NT2/D1 (cell line): Measurements from ENCODE around the gene C1orf216.

Experiments used
- SUZ12 ChIP-seq: IDR thresholded peaks from 2 replicates; pipeline ENCODE4 v1.6.1; 2011; ENCODE audit not compliant: insufficient read length, insufficient read depth; ENCODE audit errors: extremely low read depth
- YY1 ChIP-seq: IDR thresholded peaks from 2 replicates; pipeline ENCODE4 v1.6.1; 2011; ENCODE audit not compliant: insufficient read length, insufficient read depth

GRCh38 chr1:35691080-35691479, 27.6 kb downstream of the C1orf216 start:
- TF ChIP-seq SUZ12 (no peak), YY1 (no peak)
